Adrenal gland (tissue), 12 donors: Measurements from ENCODE around the gene RAB25. TPM values are rescaled to one million over a fixed set of nuclear protein-coding genes. Genes with fewer than 3 reads are reported as not detected.

ENCODE experiments used
- DNase-seq, 7 donors: peaks; one replicate each; pipeline ENCODE4 v3.0.0-alpha.2; 2019 to 2020
- H3K27ac ChIP-seq, 5 donors: fragments of 200-600 bp; sonication (generic) in 4 of 5; 1 replicate in 3 of 5; 2 replicates in 2 of 5; pipeline versions ENCODE4 v1.5.1 to v1.8.0; 2016 to 2020; ENCODE audit warnings: mild to moderate bottlenecking in 1 of 5
- H3K27me3 ChIP-seq: fragments of 200-600 bp; 2 replicates; pipeline ENCODE4 v1.8.0; 2021
- H3K36me3 ChIP-seq, 2 donors: fragments of 200-600 bp; replicated peaks in 1 of 2; 1 replicate in 1 of 2; 2 replicates in 1 of 2; pipeline versions ENCODE4 v1.5.1 to v1.8.0; 2018 to 2022
- H3K4me1 ChIP-seq, 2 donors: fragments of 200-600 bp; replicated peaks in 1 of 2; 1 replicate in 1 of 2; 2 replicates in 1 of 2; pipeline versions ENCODE4 v1.5.1 to v1.8.0; 2018 to 2021
- H3K4me3 ChIP-seq, 4 donors: fragments of 200-600 bp; sonication (generic) in 3 of 4; one replicate each; pipeline ENCODE4 v1.5.1; 2016 to 2018
- H3K9me3 ChIP-seq, 3 donors: fragments of 200-600 bp; sonication (generic) in 1 of 3; replicated peaks in 1 of 3; 1 replicate in 2 of 3; 2 replicates in 1 of 3; pipeline versions ENCODE4 v1.5.1 to v1.8.0; 2016 to 2021
- CTCF ChIP-seq, 6 experiments: fragments of 450-650 bp in 4 of 6; fragments of 200-600 bp in 2 of 6; sonication (generic) in 1 of 6; IDR thresholded peaks; 1 replicate in 5 of 6; 2 replicates in 1 of 6; pipeline versions ENCODE4 v1.5.1 to v1.8.0; 2016 to 2021; ENCODE audit warnings: antibody characterized with exemption in 6 of 6, mild to moderate bottlenecking in 2 of 6, moderate library complexity in 1 of 6
- POLR2A ChIP-seq, 2 donors: fragments of 450-650 bp; IDR thresholded peaks; one replicate each; pipeline ENCODE4 v1.6.1; 2017; ENCODE audit warnings: antibody characterized with exemption in 2 of 2, mild to moderate bottlenecking in 2 of 2, moderate library complexity in 1 of 2
- WGBS, 4 donors: extraction: QIAGEN DNeasy Blood & Tissue Kit in 2 of 4; methylation state at CpG; one replicate each; pipeline versions ENCODE4 v1.1.5 to v1.1.7; 2013 to 2017; 5-methylcytosine and 5-hydroxymethylcytosine counted together
- intact Hi-C, 2 donors: fragments of 100-400 bp; cut with DNase I; formaldehyde crosslinking; loops; one replicate each; pipeline versions ENCODE4 v1.14.1 to v1.15.0; 2022 to 2023
- polyA plus RNA-seq, 3 donors: library from polyadenylated mRNA; stranded (reverse); fragments of 200-250 nt in 2 of 3; fragments of 350-450 nt in 1 of 3; fragmentation: Illumina TruSeq in 1 of 3; extraction: RNeasy Lipid Tissue Mini Kit (QIAGEN cat#74804) in 1 of 3; gene quantifications; one replicate each; pipeline ENCODE4 v1.2.3, GENCODE V29; 2013 to 2014
- total RNA-seq, 9 donors: library from RNA; depleted of rRNA in 4 of 9; stranded (reverse); fragments of >200 nt in 4 of 9; fragments of 120-200 nt in 1 of 9; fragmentation: NEBNext Ultra II Directional in 1 of 9; extraction: Animal tissue kit (Norgen Biotek cat#: 25700) in 1 of 9; gene quantifications; one replicate each; pipeline versions ENCODE4 v1.1.0 to v1.2.4, GENCODE V29; 2013 to 2023
- donor health status: healthy with polysubstance abuse.
- donor health status: Bipolar disorder and iron deficiency.
- donor health status: DM: yes; HTN: yes; CAD: no.
- donor health status: DM: no; HTN: no; CAD: no.
- donor health status: DM: no; HTN: no; CAD: no.
- donor health status: DM: yes; HTN: yes; CAD: no.

The RAB25 gene
- total and polyA plus RNA-seq, 12 donors, result 0.17 to 0.48 (median 0.38) TPM; not detected in 9

- no peak for DNase-seq
- no peaks in the 10 kb centered on the region for H3K27me3 ChIP-seq
- intact Hi-C loops, result no loop called here
- no peaks in the 10 kb centered on the region for H3K36me3 ChIP-seq
- no peaks in the 10 kb centered on the region for H3K9me3 ChIP-seq
- H3K4me1 ChIP-seq, result no peaks in the 10 kb centered on the region
- no peak overlapping the region for H3K4me3 ChIP-seq
- 0 to 50% (median 17%) methylated on average over 1 of the region's 1 CpG for WGBS, 4 donors
- no peak for TF ChIP-seq CTCF (IDR thresholded peaks at IDR 0.05)
- no peak for TF ChIP-seq POLR2A (IDR thresholded peaks at IDR 0.05)
- no peak overlapping the region for H3K27ac ChIP-seq
These were observed 12.2 kb downstream of the RAB25 start for GRCh38 chr1:156073110-156073687.

- H3K9me3 ChIP-seq, result no peaks in the 10 kb centered on the region
- H3K27me3 ChIP-seq, result no peaks in the 10 kb centered on the region
- no peaks in the 10 kb centered on the region for H3K36me3 ChIP-seq
- H3K4me3 ChIP-seq, result no peak overlapping the region
- no peaks in the 10 kb centered on the region for H3K4me1 ChIP-seq
- no peak for TF ChIP-seq POLR2A (IDR thresholded peaks at IDR 0.05)
- no peak for TF ChIP-seq CTCF (IDR thresholded peaks at IDR 0.05)
- DNase-seq, result no peak
- intact Hi-C loops, result no loop called here
- 64 to 74% (median 69%) methylated on average over 5 of the region's 5 CpGs for WGBS, 4 donors
- no peak overlapping the region for H3K27ac ChIP-seq
These were observed 12.8 kb downstream of the RAB25 start for GRCh38 chr1:156073740-156074139.

- Histone ChIP-seq H3K9me3 (no peaks in the 10 kb centered on the region), H3K4me1 (no peaks in the 10 kb centered on the region), H3K36me3 (no peaks in the 10 kb centered on the region), H3K27ac (no peak overlapping the region), H3K4me3 (no peak overlapping the region), H3K27me3 (no peaks in the 10 kb centered on the region)
- DNase-seq, result no peak
- intact Hi-C loops, result no loop called here
- WGBS, 4 donors, result 72 to 78% (median 74%) methylated on average over 7 to 8 of the region's 8 CpGs
- no peak for TF ChIP-seq POLR2A (IDR thresholded peaks at IDR 0.05)
- no peak for TF ChIP-seq CTCF (IDR thresholded peaks at IDR 0.05)
These were observed 13.7 kb downstream of the RAB25 start for GRCh38 chr1:156074661-156075060.

GRCh38 chr1:156075162-156075561 is 14.2 kb downstream of the RAB25 start:
- Histone ChIP-seq H3K4me1 (no peaks in the 10 kb centered on the region), H3K27me3 (no peaks in the 10 kb centered on the region), H3K36me3 (no peaks in the 10 kb centered on the region), H3K27ac (no peak overlapping the region), H3K9me3 (no peaks in the 10 kb centered on the region), H3K4me3 (no peak overlapping the region)
- intact Hi-C loops, result no loop called here
- DNase-seq, result no peak
- 59 to 82% (median 69%) methylated on average over 3 of the region's 3 CpGs for WGBS, 4 donors
- no peak for TF ChIP-seq POLR2A (IDR thresholded peaks at IDR 0.05)
- TF ChIP-seq CTCF (IDR thresholded peaks at IDR 0.05), result no peak
